H9 (cell line): ENCODE results near the gene ACOT8. TPM values are rescaled to one million over a fixed set of nuclear protein-coding genes. Genes with fewer than 3 reads are reported as not detected.

Experiments
- DNase-seq: peaks from one replicate; pipeline ENCODE4 v3.0.0-alpha.2; 2017
- H2AFZ ChIP-seq: one replicate; pipeline ENCODE4 v1.6.1; 2013; ENCODE audit warnings: mild to moderate bottlenecking, low read length, control low read depth, moderate library complexity
- H2AK5ac ChIP-seq: 2 replicates; pipeline ENCODE4 v1.6.1; 2013; ENCODE audit warnings: low read length, control low read depth, mixed read lengths; ENCODE audit not compliant: insufficient read length
- H2BK120ac ChIP-seq: one replicate; pipeline ENCODE4 v1.6.1; 2013; ENCODE audit warnings: low read depth, mild to moderate bottlenecking, low read length, control low read depth, inconsistent platforms; ENCODE audit not compliant: poor library complexity, severe bottlenecking
- H2BK12ac ChIP-seq: 2 replicates; pipeline ENCODE4 v1.6.1; 2013; ENCODE audit warnings: low read length, control low read depth, mixed read lengths, low read depth; ENCODE audit not compliant: insufficient read length
- H2BK15ac ChIP-seq: 2 replicates; pipeline ENCODE4 v1.6.1; 2013; ENCODE audit warnings: low read depth, low read length, control low read depth
- H2BK20ac ChIP-seq: one replicate; pipeline ENCODE4 v1.6.1; 2013; ENCODE audit warnings: low read depth, mild to moderate bottlenecking, low read length, control low read depth, inconsistent platforms; ENCODE audit not compliant: poor library complexity, severe bottlenecking
- H2BK5ac ChIP-seq: 2 replicates; pipeline ENCODE4 v1.6.1; 2013; ENCODE audit warnings: low read length, control low read depth, mixed read lengths; ENCODE audit not compliant: insufficient read length
- H3K14ac ChIP-seq: 2 replicates; pipeline ENCODE4 v1.6.1; 2013; ENCODE audit warnings: low read length, control low read depth; ENCODE audit not compliant: insufficient read depth
- H3K18ac ChIP-seq: 2 replicates; pipeline ENCODE4 v1.6.1; 2013; ENCODE audit warnings: low read depth, mild to moderate bottlenecking, mixed read lengths, low read length, control low read depth; ENCODE audit not compliant: insufficient read length
- H3K23ac ChIP-seq: 2 replicates; pipeline ENCODE4 v1.6.1; 2013; ENCODE audit warnings: low read length, control low read depth, mixed read lengths, low read depth; ENCODE audit not compliant: insufficient read length
- H3K23me2 ChIP-seq: 2 replicates; pipeline ENCODE4 v1.6.1; 2013; ENCODE audit warnings: low read depth, mild to moderate bottlenecking, mixed read lengths, low read length, control low read depth; ENCODE audit not compliant: insufficient read length, poor library complexity, severe bottlenecking
- H3K27ac ChIP-seq: 2 replicates; pipeline ENCODE4 v1.5.1; 2013; ENCODE audit warnings: low read length, control low read depth, mixed read lengths, low read depth; ENCODE audit not compliant: insufficient read length
- H3K27me3 ChIP-seq: 2 replicates; pipeline ENCODE4 v1.6.1; 2013; ENCODE audit warnings: low read length, control low read depth, inconsistent platforms; ENCODE audit not compliant: insufficient read depth
- H3K4ac ChIP-seq: 2 replicates; pipeline ENCODE4 v1.6.1; 2013; ENCODE audit warnings: low read depth, mild to moderate bottlenecking, control low read depth, inconsistent platforms, low read length, moderate library complexity
- H3K4me1 ChIP-seq: 2 replicates; pipeline ENCODE4 v1.6.1; 2013; ENCODE audit warnings: low read length, control low read depth, inconsistent platforms; ENCODE audit not compliant: insufficient read depth
- H3K4me2 ChIP-seq: 2 replicates; pipeline ENCODE4 v1.6.1; 2013; ENCODE audit warnings: low read length, control low read depth, mixed read lengths; ENCODE audit not compliant: insufficient read length, insufficient read depth
- H3K56ac ChIP-seq: 2 replicates; pipeline ENCODE4 v1.6.1; 2013; ENCODE audit warnings: low read depth, mild to moderate bottlenecking, mixed read lengths, low read length, control low read depth; ENCODE audit not compliant: insufficient read length
- H3K79me1 ChIP-seq: 2 replicates; pipeline ENCODE4 v1.6.1; 2013; ENCODE audit warnings: low read depth, mild to moderate bottlenecking, moderate library complexity, low read length, control low read depth, inconsistent platforms; ENCODE audit not compliant: insufficient read depth, poor library complexity, severe bottlenecking
- H3K79me2 ChIP-seq: 2 replicates; pipeline ENCODE4 v1.6.1; 2013; ENCODE audit warnings: low read length, control low read depth, inconsistent platforms; ENCODE audit not compliant: insufficient read depth
- H3K9ac ChIP-seq: 2 replicates; pipeline ENCODE4 v1.6.1; 2013; ENCODE audit warnings: low read length, control low read depth, mixed read lengths; ENCODE audit not compliant: insufficient read length; ENCODE audit errors: extremely low read depth
- H3K9me3 ChIP-seq: one replicate; pipeline ENCODE4 v1.6.1; 2013; ENCODE audit warnings: low read depth, low read length, inconsistent platforms; ENCODE audit not compliant: control insufficient read depth
- H3T11ph ChIP-seq: one replicate; pipeline ENCODE4 v1.6.1; 2013; ENCODE audit warnings: mild to moderate bottlenecking, low read length, control low read depth, inconsistent platforms
- H4K20me1 ChIP-seq: one replicate; pipeline ENCODE4 v1.6.1; 2013; ENCODE audit not compliant: control insufficient read depth, insufficient read length, insufficient read depth
- H4K5ac ChIP-seq: 2 replicates; pipeline ENCODE4 v1.6.1; 2013; ENCODE audit warnings: low read depth, mild to moderate bottlenecking, mixed read lengths, low read length, control low read depth; ENCODE audit not compliant: insufficient read length
- H4K8ac ChIP-seq: replicated peaks from 2 replicates; pipeline ENCODE4 v1.6.1; 2013; ENCODE audit warnings: low read length, control low read depth, mixed read lengths, low read depth; ENCODE audit not compliant: insufficient read length
- H4K91ac ChIP-seq: 2 replicates; pipeline ENCODE4 v1.6.1; 2013; ENCODE audit warnings: low read depth, mild to moderate bottlenecking, moderate library complexity, mixed read lengths, low read length, control low read depth; ENCODE audit not compliant: insufficient read length
- H3K27ac Mint-ChIP-seq, 3 experiments: 2 replicates in 2 of 3; 3 replicates in 1 of 3; pipeline ENCODE4 v1.8.0; 2020 to 2021; ENCODE audit warnings: mixed read lengths in 3 of 3, mild to moderate bottlenecking in 1 of 3, moderate library complexity in 1 of 3
- H3K27me3 Mint-ChIP-seq: 2 replicates; pipeline ENCODE4 v1.8.0; 2021; ENCODE audit warnings: low read depth, mild to moderate bottlenecking, moderate library complexity, mixed read lengths
- H3K36me3 Mint-ChIP-seq, 3 experiments: 2 replicates in 2 of 3; 3 replicates in 1 of 3; pipeline ENCODE4 v1.8.0; 2020 to 2021; ENCODE audit warnings: low read depth in 3 of 3, mixed read lengths in 3 of 3; ENCODE audit not compliant: insufficient read depth in 1 of 3
- H3K4me1 Mint-ChIP-seq, 2 experiments: 2 replicates each; pipeline ENCODE4 v1.8.0; 2020; ENCODE audit warnings: mixed read lengths in 2 of 2
- H3K4me3 Mint-ChIP-seq, 2 experiments: 2 replicates in 1 of 2; 3 replicates in 1 of 2; pipeline ENCODE4 v1.8.0; 2020 to 2021; ENCODE audit warnings: mild to moderate bottlenecking in 2 of 2, mixed read lengths in 2 of 2, moderate library complexity in 1 of 2
- H3K9me3 Mint-ChIP-seq, 2 experiments: 2 replicates in 1 of 2; 3 replicates in 1 of 2; pipeline ENCODE4 v1.8.0; 2020; ENCODE audit warnings: mild to moderate bottlenecking in 2 of 2, mixed read lengths in 2 of 2, moderate library complexity in 1 of 2
- CTCF ChIP-seq: fragments of 200-600 bp; sonication (generic); conservative IDR thresholded peaks from 3 replicates; pipeline ENCODE4 v1.8.0; 2021; ENCODE audit warnings: antibody characterized with exemption, mild to moderate bottlenecking
- WGBS: extraction: QIAGEN DNeasy Blood & Tissue Kit; methylation state at CpG from one replicate; pipeline ENCODE4 v1.1.7; 2013; ENCODE audit warnings: missing lambda C conversion rate, low lambda C conversion rate, mixed read lengths; ENCODE audit not compliant: insufficient read length; ENCODE audit errors: extremely low coverage; 5-methylcytosine and 5-hydroxymethylcytosine counted together
- total RNA-seq: library from RNA; stranded (reverse); gene quantifications from 2 replicates; pipeline ENCODE4 v1.2.1, GENCODE V29; 2021

The ACOT8 gene
- total RNA-seq, 1 experiment from 2014 or later = 26.7 TPM

GRCh38 chr20:45818239-45818638 lies 39.0 kb downstream of the ACOT8 start:
- Mint-ChIP-seq H3K4me3 (no peak overlapping the region), H3K27me3 (peaks cover 10% of the 10 kb centered on the region), H3K9me3 (no peaks in the 10 kb centered on the region; a peak in 1 of 5 replicates), H3K27ac (peak overlapping the region in 2 of 3 experiments; percentile 3 to 93; a peak in 2 of 7 replicates), H3K36me3 (peaks cover 25 to 37% (median 33%) of the 10 kb centered on the region in 3 experiments), H3K4me1 (peaks cover 13 to 21% of the 10 kb centered on the region in 2 experiments)
- DNase-seq = no peak
- H3K4me2 ChIP-seq = no peak overlapping the region
- H2BK20ac ChIP-seq = no peak overlapping the region
- no peak overlapping the region for H3K27ac ChIP-seq
- no peak overlapping the region for H3T11ph ChIP-seq
- H2AFZ ChIP-seq = no peak overlapping the region
- no peak overlapping the region for H3K4ac ChIP-seq
- H3K18ac ChIP-seq = no peak overlapping the region
- H4K91ac ChIP-seq = no peak overlapping the region
- H3K27me3 ChIP-seq = no peaks in the 10 kb centered on the region; the same call in 1 of the 2 replicates
- no peak overlapping the region for H2BK15ac ChIP-seq
- no CpG with 5 or more reads among the region's 3 CpGs for WGBS
- no peak overlapping the region for H2BK120ac ChIP-seq
- no peak overlapping the region for H3K56ac ChIP-seq
- no peak overlapping the region for H3K23ac ChIP-seq
- no peak for TF ChIP-seq CTCF
- H4K8ac ChIP-seq = no peak overlapping the region
- no peaks in the 10 kb centered on the region for H4K20me1 ChIP-seq
- H3K9me3 ChIP-seq = no peaks in the 10 kb centered on the region
- no peak overlapping the region for H2BK5ac ChIP-seq
- no peak overlapping the region for H3K14ac ChIP-seq
- no peak overlapping the region for H2BK12ac ChIP-seq
- H3K9ac ChIP-seq = no peak overlapping the region
- H4K5ac ChIP-seq = no peak overlapping the region
- H2AK5ac ChIP-seq = no peak overlapping the region
- peaks cover 6% of the 10 kb centered on the region; the same call in 1 of the 2 replicates for H3K79me2 ChIP-seq
- H3K79me1 ChIP-seq = peaks cover 3% of the 10 kb centered on the region
- H3K4me1 ChIP-seq = no peaks in the 10 kb centered on the region
- peaks cover 6% of the 10 kb centered on the region for H3K23me2 ChIP-seq
